ENCODE measurements around the gene MYBPH. TPM values are rescaled to one million over a fixed set of nuclear protein-coding genes. Genes with fewer than 3 reads are reported as not detected.

MYBPH gene
- total and polyA plus RNA-seq, 2 experiments from 2014 or later = not detected

DNA sequence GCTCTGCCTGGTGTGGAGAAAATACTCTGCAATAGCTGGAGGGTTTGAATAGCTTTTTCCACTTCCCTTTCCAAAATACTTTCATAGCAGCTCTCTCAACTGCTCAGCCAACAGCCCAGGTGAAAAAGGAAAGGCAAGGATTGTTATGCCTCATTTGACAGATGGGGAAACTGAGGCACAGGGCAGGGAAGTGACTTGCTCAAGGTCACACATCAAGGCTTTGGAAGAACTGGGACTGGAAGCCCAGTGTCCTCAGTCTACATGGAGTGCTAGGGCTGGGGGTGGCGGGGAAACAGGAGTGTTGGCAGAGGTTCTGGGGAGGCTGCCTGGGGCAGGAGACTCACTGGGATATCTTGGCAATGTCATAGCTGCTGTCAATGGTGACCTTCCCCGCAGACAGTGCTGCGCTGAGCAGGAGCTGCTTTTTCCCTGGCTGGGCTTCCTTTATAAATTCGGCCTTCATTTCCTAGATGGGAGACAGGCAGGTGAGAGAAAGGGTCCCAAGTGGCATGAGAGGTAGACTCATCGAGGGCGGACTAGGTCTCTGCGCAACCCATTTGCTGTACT is 6.8 kb upstream of the MYBPH start (continued):
- TF ChIP-seq, protein P1, sequence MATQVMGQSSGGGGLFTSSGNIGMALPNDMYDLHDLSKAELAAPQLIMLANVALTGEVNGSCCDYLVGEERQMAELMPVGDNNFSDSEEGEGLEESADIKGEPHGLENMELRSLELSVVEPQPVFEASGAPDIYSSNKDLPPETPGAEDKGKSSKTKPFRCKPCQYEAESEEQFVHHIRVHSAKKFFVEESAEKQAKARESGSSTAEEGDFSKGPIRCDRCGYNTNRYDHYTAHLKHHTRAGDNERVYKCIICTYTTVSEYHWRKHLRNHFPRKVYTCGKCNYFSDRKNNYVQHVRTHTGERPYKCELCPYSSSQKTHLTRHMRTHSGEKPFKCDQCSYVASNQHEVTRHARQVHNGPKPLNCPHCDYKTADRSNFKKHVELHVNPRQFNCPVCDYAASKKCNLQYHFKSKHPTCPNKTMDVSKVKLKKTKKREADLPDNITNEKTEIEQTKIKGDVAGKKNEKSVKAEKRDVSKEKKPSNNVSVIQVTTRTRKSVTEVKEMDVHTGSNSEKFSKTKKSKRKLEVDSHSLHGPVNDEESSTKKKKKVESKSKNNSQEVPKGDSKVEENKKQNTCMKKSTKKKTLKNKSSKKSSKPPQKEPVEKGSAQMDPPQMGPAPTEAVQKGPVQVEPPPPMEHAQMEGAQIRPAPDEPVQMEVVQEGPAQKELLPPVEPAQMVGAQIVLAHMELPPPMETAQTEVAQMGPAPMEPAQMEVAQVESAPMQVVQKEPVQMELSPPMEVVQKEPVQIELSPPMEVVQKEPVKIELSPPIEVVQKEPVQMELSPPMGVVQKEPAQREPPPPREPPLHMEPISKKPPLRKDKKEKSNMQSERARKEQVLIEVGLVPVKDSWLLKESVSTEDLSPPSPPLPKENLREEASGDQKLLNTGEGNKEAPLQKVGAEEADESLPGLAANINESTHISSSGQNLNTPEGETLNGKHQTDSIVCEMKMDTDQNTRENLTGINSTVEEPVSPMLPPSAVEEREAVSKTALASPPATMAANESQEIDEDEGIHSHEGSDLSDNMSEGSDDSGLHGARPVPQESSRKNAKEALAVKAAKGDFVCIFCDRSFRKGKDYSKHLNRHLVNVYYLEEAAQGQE (IDR thresholded peaks at IDR 0.05; ENCODE audit: unreplicated experiment) = no peak
- TF ChIP-seq, protein P2, sequence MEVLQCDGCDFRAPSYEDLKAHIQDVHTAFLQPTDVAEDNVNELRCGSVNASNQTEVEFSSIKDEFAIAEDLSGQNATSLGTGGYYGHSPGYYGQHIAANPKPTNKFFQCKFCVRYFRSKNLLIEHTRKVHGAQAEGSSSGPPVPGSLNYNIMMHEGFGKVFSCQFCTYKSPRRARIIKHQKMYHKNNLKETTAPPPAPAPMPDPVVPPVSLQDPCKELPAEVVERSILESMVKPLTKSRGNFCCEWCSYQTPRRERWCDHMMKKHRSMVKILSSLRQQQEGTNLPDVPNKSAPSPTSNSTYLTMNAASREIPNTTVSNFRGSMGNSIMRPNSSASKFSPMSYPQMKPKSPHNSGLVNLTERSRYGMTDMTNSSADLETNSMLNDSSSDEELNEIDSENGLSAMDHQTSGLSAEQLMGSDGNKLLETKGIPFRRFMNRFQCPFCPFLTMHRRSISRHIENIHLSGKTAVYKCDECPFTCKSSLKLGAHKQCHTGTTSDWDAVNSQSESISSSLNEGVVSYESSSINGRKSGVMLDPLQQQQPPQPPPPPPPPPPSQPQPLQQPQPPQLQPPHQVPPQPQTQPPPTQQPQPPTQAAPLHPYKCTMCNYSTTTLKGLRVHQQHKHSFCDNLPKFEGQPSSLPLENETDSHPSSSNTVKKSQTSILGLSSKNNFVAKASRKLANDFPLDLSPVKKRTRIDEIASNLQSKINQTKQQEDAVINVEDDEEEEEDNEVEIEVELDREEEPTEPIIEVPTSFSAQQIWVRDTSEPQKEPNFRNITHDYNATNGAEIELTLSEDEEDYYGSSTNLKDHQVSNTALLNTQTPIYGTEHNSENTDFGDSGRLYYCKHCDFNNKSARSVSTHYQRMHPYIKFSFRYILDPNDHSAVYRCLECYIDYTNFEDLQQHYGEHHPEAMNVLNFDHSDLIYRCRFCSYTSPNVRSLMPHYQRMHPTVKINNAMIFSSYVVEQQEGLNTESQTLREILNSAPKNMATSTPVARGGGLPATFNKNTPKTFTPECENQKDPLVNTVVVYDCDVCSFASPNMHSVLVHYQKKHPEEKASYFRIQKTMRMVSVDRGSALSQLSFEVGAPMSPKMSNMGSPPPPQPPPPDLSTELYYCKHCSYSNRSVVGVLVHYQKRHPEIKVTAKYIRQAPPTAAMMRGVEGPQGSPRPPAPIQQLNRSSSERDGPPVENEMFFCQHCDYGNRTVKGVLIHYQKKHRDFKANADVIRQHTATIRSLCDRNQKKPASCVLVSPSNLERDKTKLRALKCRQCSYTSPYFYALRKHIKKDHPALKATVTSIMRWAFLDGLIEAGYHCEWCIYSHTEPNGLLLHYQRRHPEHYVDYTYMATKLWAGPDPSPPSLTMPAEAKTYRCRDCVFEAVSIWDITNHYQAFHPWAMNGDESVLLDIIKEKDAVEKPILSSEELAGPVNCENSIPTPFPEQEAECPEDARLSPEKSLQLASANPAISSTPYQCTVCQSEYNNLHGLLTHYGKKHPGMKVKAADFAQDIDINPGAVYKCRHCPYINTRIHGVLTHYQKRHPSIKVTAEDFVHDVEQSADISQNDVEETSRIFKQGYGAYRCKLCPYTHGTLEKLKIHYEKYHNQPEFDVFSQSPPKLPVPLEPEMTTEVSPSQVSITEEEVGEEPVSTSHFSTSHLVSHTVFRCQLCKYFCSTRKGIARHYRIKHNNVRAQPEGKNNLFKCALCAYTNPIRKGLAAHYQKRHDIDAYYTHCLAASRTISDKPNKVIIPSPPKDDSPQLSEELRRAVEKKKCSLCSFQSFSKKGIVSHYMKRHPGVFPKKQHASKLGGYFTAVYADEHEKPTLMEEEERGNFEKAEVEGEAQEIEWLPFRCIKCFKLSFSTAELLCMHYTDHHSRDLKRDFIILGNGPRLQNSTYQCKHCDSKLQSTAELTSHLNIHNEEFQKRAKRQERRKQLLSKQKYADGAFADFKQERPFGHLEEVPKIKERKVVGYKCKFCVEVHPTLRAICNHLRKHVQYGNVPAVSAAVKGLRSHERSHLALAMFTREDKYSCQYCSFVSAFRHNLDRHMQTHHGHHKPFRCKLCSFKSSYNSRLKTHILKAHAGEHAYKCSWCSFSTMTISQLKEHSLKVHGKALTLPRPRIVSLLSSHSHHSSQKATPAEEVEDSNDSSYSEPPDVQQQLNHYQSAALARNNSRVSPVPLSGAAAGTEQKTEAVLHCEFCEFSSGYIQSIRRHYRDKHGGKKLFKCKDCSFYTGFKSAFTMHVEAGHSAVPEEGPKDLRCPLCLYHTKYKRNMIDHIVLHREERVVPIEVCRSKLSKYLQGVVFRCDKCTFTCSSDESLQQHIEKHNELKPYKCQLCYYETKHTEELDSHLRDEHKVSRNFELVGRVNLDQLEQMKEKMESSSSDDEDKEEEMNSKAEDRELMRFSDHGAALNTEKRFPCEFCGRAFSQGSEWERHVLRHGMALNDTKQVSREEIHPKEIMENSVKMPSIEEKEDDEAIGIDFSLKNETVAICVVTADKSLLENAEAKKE (CRISPR knock-in tag; IDR thresholded peaks at IDR 0.05) = no peak
- TF ChIP-seq POLR2AphosphoS5 (IDR thresholded peaks at IDR 0.05; ENCODE audit: low read depth) = no peak

DNA sequence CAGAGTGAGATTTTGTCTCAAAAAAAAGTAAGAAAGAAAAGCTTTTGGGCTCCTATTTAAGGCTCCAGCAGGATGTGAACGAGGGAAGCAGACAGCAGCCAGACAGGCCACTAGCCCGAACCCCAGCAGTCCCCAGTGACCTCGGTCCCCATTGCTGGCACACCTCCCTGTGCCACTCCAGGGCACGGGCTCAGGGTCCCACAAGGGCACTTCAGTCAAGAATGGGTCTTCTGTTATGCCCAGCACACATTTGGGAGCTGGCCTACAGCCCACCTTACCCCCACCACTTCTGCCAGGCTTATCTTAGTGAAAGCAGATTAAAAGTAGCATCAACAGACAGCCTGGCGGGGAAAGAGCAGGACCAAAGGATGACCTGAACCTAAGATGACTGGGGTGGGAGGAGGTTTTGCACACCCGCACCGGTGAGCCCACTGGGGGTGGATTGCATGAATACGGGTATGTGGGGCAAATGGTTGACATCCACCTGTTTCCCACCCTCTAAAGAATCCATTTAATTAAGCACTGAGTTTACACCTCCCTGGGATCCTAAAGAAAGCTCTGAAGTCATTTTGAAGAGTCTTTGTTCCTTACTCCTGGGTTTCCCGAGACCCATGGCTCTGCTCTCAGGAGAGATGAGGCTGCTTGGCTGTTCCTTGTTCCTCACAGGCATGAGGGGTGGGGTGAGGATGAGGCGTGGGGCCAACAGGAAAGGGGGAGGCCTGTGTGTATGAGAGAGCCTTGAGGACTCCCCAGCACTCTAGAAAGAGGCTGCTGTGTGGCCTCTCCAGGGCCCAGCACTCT is 6.2 kb upstream of the MYBPH start:
- H3K36me3 Mint-ChIP-seq (ENCODE audit: low read depth) = no peaks in the 10 kb centered on the region
- no peak for DNase-seq (ENCODE audit: low spot score)
- Histone ChIP-seq H3K27me3 (ENCODE audit: insufficient read depth) (no peaks in the 10 kb centered on the region), H3K4me1 (ENCODE audit: insufficient read depth) (peaks cover 10% of the 10 kb centered on the region), H3F3A (replicated peaks; ENCODE audit: low read depth) (no peaks in the 10 kb centered on the region), H3K27ac (ENCODE audit: low read depth) (no peak overlapping the region), H3K79me2 (replicated peaks; ENCODE audit: insufficient read depth) (no peaks in the 10 kb centered on the region), H3K9me2 (ENCODE audit: insufficient read depth) (0 out of 2 replicates have a peak, but pooled peaks cover 5% of the 10 kb centered on the region), H3K36me3 (ENCODE audit: insufficient read depth) (no peaks in the 10 kb centered on the region), H4K20me1 (replicated peaks; ENCODE audit: insufficient read depth) (no peaks in the 10 kb centered on the region), H2AFZ (no peak overlapping the region), H3K4me2 (no peak overlapping the region), H3K4me3 (no peak overlapping the region)
- H3K4me3 Mint-ChIP-seq = no peak overlapping the region
- no peak overlapping the region for H3K27ac Mint-ChIP-seq
- H3K9me3 Mint-ChIP-seq = no peaks in the 10 kb centered on the region
- H3K27me3 Mint-ChIP-seq (ENCODE audit: insufficient read depth, low read depth, poor library complexity) = peaks cover 9% of the 10 kb centered on the region
- H3K4me1 Mint-ChIP-seq = peaks cover 35% of the 10 kb centered on the region
- no peak for ATAC-seq
- TF ChIP-seq, protein P3, sequence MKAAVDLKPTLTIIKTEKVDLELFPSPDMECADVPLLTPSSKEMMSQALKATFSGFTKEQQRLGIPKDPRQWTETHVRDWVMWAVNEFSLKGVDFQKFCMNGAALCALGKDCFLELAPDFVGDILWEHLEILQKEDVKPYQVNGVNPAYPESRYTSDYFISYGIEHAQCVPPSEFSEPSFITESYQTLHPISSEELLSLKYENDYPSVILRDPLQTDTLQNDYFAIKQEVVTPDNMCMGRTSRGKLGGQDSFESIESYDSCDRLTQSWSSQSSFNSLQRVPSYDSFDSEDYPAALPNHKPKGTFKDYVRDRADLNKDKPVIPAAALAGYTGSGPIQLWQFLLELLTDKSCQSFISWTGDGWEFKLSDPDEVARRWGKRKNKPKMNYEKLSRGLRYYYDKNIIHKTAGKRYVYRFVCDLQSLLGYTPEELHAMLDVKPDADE (IDR thresholded peaks at IDR 0.05) = no peak
- TF ChIP-seq, protein P4, sequence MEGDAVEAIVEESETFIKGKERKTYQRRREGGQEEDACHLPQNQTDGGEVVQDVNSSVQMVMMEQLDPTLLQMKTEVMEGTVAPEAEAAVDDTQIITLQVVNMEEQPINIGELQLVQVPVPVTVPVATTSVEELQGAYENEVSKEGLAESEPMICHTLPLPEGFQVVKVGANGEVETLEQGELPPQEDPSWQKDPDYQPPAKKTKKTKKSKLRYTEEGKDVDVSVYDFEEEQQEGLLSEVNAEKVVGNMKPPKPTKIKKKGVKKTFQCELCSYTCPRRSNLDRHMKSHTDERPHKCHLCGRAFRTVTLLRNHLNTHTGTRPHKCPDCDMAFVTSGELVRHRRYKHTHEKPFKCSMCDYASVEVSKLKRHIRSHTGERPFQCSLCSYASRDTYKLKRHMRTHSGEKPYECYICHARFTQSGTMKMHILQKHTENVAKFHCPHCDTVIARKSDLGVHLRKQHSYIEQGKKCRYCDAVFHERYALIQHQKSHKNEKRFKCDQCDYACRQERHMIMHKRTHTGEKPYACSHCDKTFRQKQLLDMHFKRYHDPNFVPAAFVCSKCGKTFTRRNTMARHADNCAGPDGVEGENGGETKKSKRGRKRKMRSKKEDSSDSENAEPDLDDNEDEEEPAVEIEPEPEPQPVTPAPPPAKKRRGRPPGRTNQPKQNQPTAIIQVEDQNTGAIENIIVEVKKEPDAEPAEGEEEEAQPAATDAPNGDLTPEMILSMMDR (conservative IDR thresholded peaks at IDR 0.05; ENCODE audit: low read depth in 2 of 2) = no peak
- TF ChIP-seq STAT1 (IDR thresholded peaks at IDR 0.05; ENCODE audit: unreplicated experiment) (no peak), NANOG (IDR thresholded peaks at IDR 0.05; ENCODE audit: borderline replicate concordance) (no peak), EZH2phosphoT487 (IDR thresholded peaks at IDR 0.05; ENCODE audit: unreplicated experiment) (no peak), ZNF331 (CRISPR knock-in tag; IDR thresholded peaks at IDR 0.05; ENCODE audit: low read depth) (no peak)
